Transverse colon (tissue), 4 donors: Measurements from ENCODE around the gene BRSK2. TPM values are rescaled to one million over a fixed set of nuclear protein-coding genes. Genes with fewer than 3 reads are reported as not detected.

Source experiments
- DNase-seq: peaks from one replicate; pipeline ENCODE4 v3.0.0-alpha.2; 2019
- H3K27ac ChIP-seq, 4 donors: fragments of 200-600 bp; sonication (generic); 2 replicates each; pipeline ENCODE4 v1.5.1; 2016 to 2018; ENCODE audit warnings: inconsistent platforms in 4 of 4
- H3K27me3 ChIP-seq: fragments of 200-600 bp; sonication (generic); 2 replicates; pipeline ENCODE4 v1.5.1; 2017; ENCODE audit warnings: inconsistent platforms
- H3K36me3 ChIP-seq, 4 donors: fragments of 200-600 bp; sonication (generic); 2 replicates each; pipeline ENCODE4 v1.5.1; 2017 to 2019; ENCODE audit warnings: inconsistent platforms in 4 of 4
- H3K4me1 ChIP-seq, 4 donors: fragments of 200-600 bp; sonication (generic); 2 replicates each; pipeline ENCODE4 v1.5.1; 2017 to 2020; ENCODE audit warnings: inconsistent platforms in 4 of 4
- H3K4me3 ChIP-seq, 4 donors: fragments of 200-600 bp; sonication (generic); 1 replicate in 1 of 4; 2 replicates in 3 of 4; pipeline versions ENCODE4 v1.5.1 to v1.6.1; 2017 to 2019; ENCODE audit warnings: inconsistent platforms in 4 of 4
- H3K9me3 ChIP-seq, 2 donors: fragments of 200-600 bp; sonication (generic); 2 replicates each; pipeline ENCODE4 v1.5.1; 2017 to 2019; ENCODE audit warnings: inconsistent platforms in 2 of 2
- EP300 ChIP-seq: sonication (generic); formaldehyde crosslinking; IDR thresholded peaks from one replicate; pipeline ENCODE4 v1.6.1; 2017; ENCODE audit warnings: antibody characterized with exemption, low read depth
- POLR2A ChIP-seq: fragments of 450-650 bp; IDR thresholded peaks from one replicate; pipeline ENCODE4 v1.6.1; 2016; ENCODE audit warnings: antibody characterized with exemption, mild to moderate bottlenecking, moderate library complexity
- POLR2AphosphoS5 ChIP-seq, 3 donors: sonication (generic); formaldehyde crosslinking; IDR thresholded peaks; one replicate each; pipeline ENCODE4 v1.6.1; 2016; ENCODE audit warnings: antibody characterized with exemption in 3 of 3
- WGBS, 2 donors: methylation state at CpG; one replicate each; pipeline ENCODE4 v1.1.5; 2018; ENCODE audit warnings: low coverage in 1 of 2; 5-methylcytosine and 5-hydroxymethylcytosine counted together
- in situ Hi-C, 4 donors: fragments of 200-750 bp; cut with MboI; loops; one replicate each; pipeline versions ENCODE4 v1.15.0 to v1.15.1; 2017; ENCODE audit warnings: low sequenced_read_pairs in 3 of 4, low pct_ligation_motif_present in 1 of 4, low pct_unique_long_range_greater_than_20kb in 1 of 4
- intact Hi-C: fragments of 100-400 bp; cut with DNase I; formaldehyde crosslinking; loops from one replicate; pipeline ENCODE4 v1.15.1; 2023; ENCODE audit warnings: low total_unique reads
- total RNA-seq, 4 donors: library from RNA; depleted of rRNA; stranded (reverse); fragments of >200 nt; gene quantifications; one replicate each; pipeline ENCODE4 v1.1.0, GENCODE V29; 2016
- TF ChIP-seq, protein P1 (sequence below), 5 experiments: fragments of 200-600 bp in 3 of 5; fragments of 450-650 bp in 2 of 5; sonication (generic) in 3 of 5; IDR thresholded peaks; 1 replicate in 2 of 5; 2 replicates in 3 of 5; pipeline ENCODE4 v1.5.1; 2016 to 2017; ENCODE audit warnings: antibody characterized with exemption in 5 of 5, inconsistent platforms in 3 of 5, mild to moderate bottlenecking in 2 of 5, moderate library complexity in 1 of 5

The BRSK2 gene
- total RNA-seq, 4 donors from 2014 or later, result 0.14 to 1.8 (median 0.95) TPM; not detected in 1

DNA sequence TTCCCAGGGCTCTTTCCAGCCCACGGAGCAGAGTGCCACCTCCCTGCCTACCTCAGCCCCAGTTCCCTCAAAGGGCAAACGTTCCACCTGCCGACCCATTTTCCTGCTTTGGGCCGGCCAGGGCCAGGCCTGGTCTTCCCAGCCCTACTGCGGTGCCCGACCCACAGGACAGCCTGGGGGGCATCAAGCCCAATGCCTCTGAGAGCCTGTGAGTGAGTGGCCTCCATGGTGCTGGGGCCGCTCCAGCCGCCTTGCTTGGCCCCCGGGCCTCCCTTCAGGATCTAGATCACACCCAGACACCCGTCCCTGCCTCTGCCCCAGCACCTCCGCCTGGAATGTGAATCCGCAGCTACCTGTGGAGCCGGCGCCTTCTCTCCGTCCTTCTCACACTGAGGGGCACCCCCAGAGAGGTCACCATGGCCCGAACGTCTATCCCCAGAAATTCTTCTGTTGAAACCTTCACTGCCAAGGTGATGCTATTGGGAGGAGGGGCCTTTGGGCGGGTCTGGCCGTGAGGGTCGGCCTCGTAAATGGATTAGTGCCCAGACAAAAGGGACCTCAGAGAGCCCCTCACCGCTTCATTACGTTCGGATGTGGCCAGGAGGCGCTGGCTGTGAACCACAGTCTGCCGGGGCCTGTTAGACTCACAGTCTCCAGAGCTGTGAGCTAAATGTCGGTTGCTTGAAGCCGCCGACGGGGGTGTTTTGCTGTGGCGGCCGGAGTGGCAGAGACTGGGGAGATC is 36.2 kb upstream of the BRSK2 start:
- H3K36me3 ChIP-seq, result no peaks in the 10 kb centered on the region
- no peak overlapping the region for H3K27ac ChIP-seq
- WGBS, 2 donors, result 73% methylated on average over 32 of the region's 32 CpGs; no CpG with 5 or more reads in 1 of the 2 donors
- DNase-seq, result no peak
- peaks cover 28% of the 10 kb centered on the region for H3K27me3 ChIP-seq
- no peak overlapping the region for H3K4me3 ChIP-seq
- peaks cover 0 to 6% (median 0%) of the 10 kb centered on the region in 4 donors for H3K4me1 ChIP-seq
- in situ Hi-C loops (no loop called here), intact Hi-C loops (no loop called here)
- H3K9me3 ChIP-seq, result no peaks in the 10 kb centered on the region
- TF ChIP-seq POLR2AphosphoS5 (IDR thresholded peaks at IDR 0.05) (no peak), EP300 (no peak), POLR2A (no peak)
- TF ChIP-seq, protein P1, sequence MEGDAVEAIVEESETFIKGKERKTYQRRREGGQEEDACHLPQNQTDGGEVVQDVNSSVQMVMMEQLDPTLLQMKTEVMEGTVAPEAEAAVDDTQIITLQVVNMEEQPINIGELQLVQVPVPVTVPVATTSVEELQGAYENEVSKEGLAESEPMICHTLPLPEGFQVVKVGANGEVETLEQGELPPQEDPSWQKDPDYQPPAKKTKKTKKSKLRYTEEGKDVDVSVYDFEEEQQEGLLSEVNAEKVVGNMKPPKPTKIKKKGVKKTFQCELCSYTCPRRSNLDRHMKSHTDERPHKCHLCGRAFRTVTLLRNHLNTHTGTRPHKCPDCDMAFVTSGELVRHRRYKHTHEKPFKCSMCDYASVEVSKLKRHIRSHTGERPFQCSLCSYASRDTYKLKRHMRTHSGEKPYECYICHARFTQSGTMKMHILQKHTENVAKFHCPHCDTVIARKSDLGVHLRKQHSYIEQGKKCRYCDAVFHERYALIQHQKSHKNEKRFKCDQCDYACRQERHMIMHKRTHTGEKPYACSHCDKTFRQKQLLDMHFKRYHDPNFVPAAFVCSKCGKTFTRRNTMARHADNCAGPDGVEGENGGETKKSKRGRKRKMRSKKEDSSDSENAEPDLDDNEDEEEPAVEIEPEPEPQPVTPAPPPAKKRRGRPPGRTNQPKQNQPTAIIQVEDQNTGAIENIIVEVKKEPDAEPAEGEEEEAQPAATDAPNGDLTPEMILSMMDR (IDR thresholded peaks at IDR 0.05), result no peak

DNA sequence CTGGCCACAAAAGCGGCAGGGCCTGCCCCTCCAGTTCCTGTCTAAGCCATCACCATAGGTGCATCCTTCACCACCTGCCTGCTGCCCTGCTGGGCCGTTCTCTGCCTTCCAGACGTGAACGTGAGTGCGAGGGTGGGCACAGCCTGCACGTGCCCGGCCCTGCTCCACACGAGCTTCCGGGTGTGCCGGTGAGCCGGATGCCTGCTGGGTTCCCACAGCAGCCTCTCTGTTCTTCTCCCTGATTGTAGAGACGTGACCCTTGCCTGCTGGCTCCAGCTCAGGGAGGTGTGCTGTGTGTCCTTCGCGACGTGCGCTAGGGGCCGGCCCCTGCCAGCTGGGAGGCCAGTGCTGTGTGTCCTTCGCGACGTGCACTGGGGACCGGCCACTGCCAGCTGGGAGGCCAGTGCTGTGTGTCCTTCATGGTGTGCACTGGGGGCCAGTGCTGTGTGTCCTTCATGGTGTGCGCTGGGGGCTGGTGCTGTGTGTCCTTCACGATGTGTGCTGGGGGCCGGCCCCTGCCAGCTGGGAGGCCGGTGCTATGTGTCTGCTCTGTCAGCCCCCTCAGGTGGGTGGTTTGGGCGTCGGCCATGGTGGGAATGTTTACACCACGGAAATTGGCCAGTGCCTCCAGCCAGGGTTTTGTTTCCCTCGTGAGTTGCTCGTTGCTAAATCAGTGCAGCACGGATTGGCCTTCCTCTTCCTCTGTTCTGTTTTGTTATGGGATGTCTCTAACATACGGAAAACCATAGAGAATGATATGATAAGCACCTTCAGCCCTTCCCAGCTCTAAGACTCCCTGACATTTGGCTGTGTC is 35.4 kb upstream of the BRSK2 start:
- TF ChIP-seq, protein P1 (IDR thresholded peaks at IDR 0.05), result no peak
- no peak for TF ChIP-seq POLR2AphosphoS5 (IDR thresholded peaks at IDR 0.05)
- no peak for TF ChIP-seq POLR2A
- TF ChIP-seq EP300, result no peak
- in situ Hi-C loops, result no loop called here
- no peak overlapping the region for H3K4me3 ChIP-seq
- no peaks in the 10 kb centered on the region for H3K36me3 ChIP-seq
- peaks cover 23% of the 10 kb centered on the region for H3K27me3 ChIP-seq
- no peak for DNase-seq
- intact Hi-C loops, result no loop called here
- 81% methylated on average over 26 of the region's 32 CpGs; no CpG with 5 or more reads in 1 of the 2 donors for WGBS, 2 donors
- no peak overlapping the region for H3K27ac ChIP-seq
- no peaks in the 10 kb centered on the region for H3K9me3 ChIP-seq
- H3K4me1 ChIP-seq, result peaks cover 0 to 6% (median 0%) of the 10 kb centered on the region in 4 donors

DNA sequence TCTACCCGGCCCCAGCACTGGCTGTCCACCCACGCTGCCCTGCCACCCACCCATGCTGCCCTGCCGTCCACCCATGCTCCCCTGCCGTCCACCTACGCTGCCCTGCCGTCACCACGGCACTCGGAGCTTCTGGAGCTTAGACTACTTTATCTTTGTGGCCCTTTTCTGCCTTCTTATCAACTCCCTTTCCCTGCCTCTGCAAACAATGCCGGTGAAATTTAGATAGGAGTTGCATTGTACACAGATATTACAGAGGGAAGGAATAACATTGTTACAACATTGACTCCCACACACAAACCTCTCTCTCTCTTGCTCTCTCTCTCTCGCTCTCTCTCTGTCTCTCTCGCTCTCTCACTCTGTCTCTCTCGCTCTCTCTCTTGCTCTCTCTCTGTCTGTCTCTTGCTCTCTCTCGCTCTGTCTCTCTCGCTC is 33.7 kb upstream of the BRSK2 start:
- no peak for DNase-seq
- Histone ChIP-seq H3K4me1 (peaks cover 0 to 6% (median 0%) of the 10 kb centered on the region in 4 donors), H3K4me3 (no peak overlapping the region), H3K27me3 (peaks cover 11% of the 10 kb centered on the region), H3K9me3 (no peaks in the 10 kb centered on the region), H3K27ac (no peak overlapping the region), H3K36me3 (no peaks in the 10 kb centered on the region)
- TF ChIP-seq EP300, result no peak
- TF ChIP-seq, protein P1 (IDR thresholded peaks at IDR 0.05), result no peak
- TF ChIP-seq POLR2A, result no peak
- no peak for TF ChIP-seq POLR2AphosphoS5 (IDR thresholded peaks at IDR 0.05)
- intact Hi-C loops, result no loop called here
- WGBS, 2 donors, result 38 to 44% methylated on average over 6 to 14 of the region's 14 CpGs
- in situ Hi-C loops, result no loop called here

GRCh38 chr11:1356478-1356960 is 33.2 kb upstream of the BRSK2 start:
- in situ Hi-C loops, result no loop called here
- 72 to 84% methylated on average over 8 to 13 of the region's 13 CpGs for WGBS, 2 donors
- Histone ChIP-seq H3K4me3 (no peak overlapping the region), H3K36me3 (no peaks in the 10 kb centered on the region), H3K27me3 (peaks cover 11% of the 10 kb centered on the region), H3K9me3 (no peaks in the 10 kb centered on the region), H3K27ac (no peak overlapping the region), H3K4me1 (peaks cover 0 to 6% (median 0%) of the 10 kb centered on the region in 4 donors)
- TF ChIP-seq POLR2A (no peak), EP300 (no peak), POLR2AphosphoS5 (IDR thresholded peaks at IDR 0.05) (no peak)
- TF ChIP-seq, protein P1 (IDR thresholded peaks at IDR 0.05), result no peak
- DNase-seq, result no peak
- intact Hi-C loops, result no loop called here
